ENCODE measurements around the gene SUB1.
"Not testable (repeated sequence)": the region's sequence is repeated elsewhere in the genome, so short reads cannot be mapped to it uniquely, and the experiment has no call there.

SUB1 gene

DNA sequence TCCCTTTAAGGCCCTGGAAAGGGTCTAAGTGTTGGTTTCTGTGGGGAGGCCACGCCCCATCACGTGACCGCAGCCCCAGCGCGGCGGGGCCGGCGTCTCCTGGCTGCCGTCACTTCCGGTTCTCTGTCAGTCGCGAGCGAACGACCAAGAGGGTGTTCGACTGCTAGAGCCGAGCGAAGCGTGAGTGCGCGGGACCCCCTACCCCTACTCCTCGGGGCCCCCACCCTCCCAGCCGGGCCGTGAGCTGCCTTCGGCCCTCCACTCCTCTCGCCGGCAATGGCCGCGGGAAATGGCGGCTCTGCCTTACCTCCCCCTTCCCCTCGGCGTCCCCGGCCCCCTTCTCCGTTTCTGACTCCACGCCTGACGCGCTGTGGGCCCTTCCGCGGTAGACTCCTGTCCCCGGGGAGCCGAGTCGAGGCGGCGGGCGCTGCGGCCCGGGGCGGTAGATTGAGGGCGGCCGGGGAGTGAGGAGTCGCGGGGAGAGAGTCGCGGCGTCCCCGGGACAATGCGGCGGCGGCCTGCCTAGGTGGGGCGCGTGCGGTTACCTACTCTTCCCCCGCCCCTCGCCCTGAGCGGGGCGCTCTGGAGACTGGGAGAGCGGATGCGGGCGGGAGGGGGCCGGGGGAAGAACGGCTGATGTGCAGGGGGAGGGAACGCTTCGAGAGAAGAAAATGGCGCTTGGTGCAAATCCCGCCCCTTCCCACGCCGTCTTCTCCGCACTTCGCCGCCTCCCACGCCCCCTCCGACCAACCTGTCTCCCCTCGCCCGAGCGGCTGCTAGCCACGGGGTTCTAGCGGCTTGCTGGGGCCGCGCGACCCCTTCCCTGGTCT is at the start of gene SUB1:
TSS of gene SUB1 (plus strand) at position 112 of the 830 bp plus-strand sequence. CDS start 2,956 bp downstream, outside the sequence.
- DNase-seq (ENCODE audit: low spot score), result peak; percentile 94

DNA sequence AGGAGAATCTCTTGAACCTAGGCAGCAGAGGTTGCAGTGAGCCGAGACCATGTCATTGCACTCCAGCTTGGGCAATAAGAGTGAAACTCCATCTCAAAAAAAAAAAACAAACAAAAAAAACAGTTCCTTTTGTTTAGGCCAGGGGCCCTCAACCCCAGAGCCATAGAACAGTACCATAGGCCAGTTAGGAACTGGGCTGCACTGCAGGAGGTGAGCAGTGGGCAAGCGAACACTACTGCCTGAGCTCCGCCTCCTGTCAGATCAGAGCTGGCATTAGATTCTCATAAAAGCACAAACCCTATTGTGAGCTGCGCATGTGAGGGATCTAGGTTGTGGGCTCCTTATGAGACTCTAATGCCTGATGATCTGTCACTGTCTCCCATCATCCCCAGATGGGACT is 49.1 kb upstream of the SUB1 start:
- DNase-seq (ENCODE audit: low spot score), result no peak

DNA sequence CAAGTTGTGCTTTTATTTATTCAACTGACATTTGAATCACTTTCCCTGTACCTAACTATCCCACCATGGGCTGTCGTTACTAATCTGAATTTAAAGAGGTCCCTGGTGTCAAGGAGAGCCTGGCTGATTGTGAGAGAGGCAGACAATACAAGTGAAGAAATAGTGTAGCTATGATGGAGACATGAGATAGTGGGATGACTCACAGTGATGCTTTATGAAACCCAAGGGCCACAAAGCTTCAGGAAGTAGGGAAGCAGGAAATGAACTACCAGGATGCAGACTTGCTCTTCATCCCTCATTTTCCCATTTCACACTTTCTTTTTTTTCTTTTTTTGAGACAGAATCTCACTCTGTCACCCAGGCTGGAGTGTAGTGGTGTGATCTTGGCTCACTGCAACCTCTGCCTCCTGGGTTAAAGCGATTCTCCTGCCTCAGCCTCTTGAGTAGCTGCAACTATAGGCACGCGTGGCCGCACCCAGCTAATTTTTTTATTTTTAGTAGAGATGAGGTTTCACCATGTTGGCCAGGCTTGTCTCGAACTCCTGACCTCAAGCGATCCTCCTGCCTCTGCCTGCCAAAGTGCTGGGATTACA is 47.8 kb upstream of the SUB1 start:
- not testable (repeated sequence) for DNase-seq (ENCODE audit: low spot score)

DNA sequence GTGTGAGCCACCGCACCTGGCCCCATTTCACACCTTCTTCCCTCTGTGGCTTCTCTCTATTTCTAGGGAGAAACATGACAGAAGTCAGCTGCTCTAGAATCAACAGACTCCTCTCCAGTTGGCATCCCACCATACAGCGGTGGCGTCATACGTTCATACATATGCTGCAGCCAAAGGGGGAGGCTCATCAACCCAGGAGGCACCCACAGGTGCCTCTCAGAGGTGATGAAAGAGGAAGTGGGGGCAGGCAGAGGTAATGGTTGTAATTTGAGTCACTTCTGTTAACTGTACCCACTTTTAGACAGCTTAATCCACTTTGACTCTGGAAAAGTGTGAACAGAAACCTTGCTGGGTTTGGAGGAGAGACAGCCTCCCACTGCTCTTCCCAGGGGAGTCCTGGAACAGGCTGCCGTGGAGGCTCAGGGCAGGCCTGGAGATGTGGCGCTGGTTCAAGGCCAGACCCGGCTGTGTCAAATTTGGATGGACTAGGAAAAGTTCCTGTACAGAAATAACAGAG is 47.3 kb upstream of the SUB1 start:
- no peak for DNase-seq (ENCODE audit: low spot score)

DNA sequence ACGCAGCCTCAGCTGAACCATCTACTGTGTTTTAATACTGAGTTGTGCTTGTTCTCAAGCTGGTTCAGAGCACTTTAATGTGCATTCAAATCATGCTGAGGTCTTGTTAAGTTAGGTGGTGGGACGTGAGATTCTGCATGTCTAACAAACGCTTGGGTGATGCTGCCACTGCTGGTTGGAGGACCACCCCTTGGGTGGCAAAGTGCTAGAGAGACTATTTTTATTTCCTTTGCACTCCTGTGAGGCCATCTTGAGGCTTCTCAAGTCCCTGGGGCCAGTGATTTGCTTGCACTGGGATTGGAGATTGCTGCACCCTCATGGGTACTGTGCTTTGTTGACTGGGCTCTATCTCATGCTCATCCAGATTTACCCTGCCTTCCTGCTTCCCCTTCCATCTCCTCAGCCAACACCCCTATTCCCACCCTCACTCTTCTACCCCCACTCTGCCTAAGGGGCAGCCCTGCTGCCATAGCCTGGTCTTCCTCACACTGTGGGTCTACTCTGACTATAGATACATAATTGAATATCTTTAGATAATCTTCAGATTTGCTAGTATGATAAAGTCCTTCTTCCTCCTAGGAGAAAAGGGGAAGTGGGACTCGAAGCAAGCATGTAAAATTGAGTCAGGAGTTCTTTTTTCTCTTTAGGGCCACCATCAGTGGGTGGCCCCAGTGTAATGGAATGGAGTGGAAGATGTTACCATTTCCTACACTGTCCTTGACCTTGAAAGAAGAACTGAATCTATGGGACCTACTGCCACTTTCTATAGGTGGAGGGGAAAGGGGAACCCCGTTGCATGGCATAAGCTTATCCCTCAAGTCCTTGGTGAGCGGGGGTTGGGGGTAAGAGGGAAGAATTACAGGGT is 45.1 kb upstream of the SUB1 start:
- DNase-seq (ENCODE audit: low spot score), result no peak

DNA sequence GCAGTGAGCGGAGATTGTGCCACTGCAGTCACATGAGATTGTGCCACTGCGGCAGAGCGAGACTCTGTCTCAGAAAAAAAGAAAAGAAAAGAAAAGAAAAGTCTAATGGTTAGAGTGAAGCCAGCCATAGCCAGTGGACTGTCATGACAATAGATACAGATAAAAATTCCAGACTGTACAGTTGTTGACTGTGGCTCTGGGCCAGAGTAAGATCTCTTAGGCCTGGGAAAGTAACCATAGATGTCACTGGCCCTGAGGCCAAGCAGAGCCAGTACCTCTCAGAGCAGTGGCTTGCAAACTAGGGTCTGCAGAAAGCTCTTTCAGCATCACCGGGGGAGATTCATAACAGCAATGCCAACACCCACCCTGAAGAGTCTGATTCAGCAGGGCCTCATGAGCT is 44.1 kb upstream of the SUB1 start:
- no peak for DNase-seq (ENCODE audit: low spot score)

DNA sequence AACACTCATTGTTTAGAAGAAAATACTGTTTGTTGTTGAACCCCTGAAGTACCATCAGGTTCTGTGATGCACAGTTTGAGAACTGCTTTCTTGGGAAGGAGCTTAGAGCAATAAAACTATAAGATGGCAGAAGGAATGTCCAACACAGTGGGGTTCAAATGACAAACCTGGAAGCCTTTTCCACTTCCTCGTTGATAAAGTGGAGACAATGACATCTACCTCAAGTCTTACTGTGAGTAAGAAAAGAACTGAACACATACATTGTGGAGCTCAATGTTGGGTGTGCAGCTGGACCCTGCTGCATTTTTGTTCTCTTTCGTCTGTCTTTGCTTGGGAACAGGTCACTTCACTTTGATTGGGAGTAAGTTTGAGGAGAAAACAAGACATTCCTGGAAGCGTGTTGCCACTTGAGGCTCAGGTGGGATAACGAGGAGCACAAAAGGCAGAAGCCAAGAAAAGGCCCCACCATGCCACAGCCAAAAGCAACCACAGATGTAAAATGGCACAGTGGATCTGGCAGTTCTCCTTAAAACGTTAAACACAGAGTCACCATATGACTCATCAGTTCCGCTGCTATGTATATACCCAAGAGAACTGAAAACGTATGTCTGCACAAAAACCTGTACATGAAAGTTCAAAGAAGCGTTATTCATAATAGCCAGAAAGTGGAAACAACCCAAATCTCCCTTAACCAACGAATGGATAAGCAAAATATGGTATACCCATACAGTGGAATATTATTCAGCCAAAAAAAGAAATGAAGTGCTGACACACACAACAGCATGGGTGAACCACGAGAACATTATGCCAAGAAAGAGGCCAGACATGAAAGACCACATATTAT is 42.9 kb upstream of the SUB1 start:
- DNase-seq (ENCODE audit: low spot score), result no peak

DNA sequence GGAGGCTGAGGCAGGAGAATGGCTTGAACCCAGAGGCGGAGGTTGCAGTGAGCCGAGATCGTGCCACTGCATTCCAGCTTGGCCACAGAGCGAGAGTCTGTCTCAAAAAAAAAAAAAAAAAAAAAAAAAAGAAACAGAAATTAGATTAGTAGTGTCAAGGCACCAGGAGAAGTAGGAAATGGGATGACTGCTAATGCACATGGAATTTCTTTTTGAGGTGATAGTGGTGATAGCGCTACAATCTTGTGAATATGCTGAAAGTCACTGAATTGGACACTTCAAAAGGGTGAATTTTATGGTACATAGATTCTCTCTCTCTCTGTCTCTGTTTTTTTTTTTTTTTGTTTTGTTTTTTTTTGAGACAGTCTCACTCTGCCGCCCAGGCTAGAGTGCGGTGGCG is 42.1 kb upstream of the SUB1 start:
- no peak for DNase-seq (ENCODE audit: low spot score)

DNA sequence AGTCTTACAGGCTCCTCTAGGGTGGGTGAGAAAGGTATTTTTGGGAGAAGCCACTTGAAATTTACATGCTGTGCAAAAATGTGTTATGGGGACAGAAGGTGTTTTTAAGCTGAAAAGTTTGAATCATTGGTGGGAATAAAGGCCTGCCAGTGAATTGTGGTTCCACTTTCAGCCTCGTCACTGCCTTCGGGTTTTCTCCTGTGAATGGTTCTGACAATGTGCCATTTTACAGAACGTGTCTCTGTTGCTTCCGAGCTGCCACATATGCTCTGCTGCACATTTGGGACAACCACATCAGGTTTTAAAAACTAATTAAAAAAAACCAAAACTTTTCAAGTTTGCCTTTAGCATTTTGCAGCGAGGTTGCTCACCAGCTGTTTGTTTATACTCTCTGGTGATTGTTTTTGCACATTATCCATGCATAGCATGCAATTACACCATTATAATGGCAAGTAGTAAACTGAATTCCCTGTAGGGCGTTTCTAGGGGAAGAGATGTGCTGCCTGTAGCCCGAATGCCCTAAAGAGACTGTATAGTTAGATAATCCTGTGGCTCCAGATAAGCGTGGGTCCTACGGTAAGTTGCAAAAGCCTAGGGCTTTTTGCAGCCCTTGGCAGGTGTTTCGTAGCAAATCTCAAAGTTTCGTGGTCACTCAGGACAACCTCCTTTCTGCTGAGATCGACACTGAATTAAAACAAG is 40.1 kb upstream of the SUB1 start:
- no peak for DNase-seq (ENCODE audit: low spot score)

DNA sequence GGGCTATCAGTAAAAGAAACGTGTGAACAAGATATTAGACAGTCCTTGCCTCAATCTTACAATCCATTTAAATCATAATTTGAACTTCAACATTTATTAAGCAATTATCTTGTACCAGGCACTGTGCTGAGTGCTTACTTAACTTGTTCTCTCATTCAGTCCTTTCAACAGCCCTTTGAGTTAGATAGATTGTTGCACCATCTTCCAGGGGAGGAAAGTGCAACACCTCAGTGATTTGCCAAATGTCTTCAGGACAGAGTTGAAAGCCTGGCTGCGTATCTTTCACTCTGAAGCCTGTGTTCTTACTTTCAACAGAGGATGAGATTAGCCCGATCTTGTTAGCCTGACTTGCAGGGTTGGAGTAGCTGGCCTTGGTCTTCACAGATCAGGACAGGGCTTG is 34.2 kb upstream of the SUB1 start:
- DNase-seq (ENCODE audit: low spot score), result no peak

DNA sequence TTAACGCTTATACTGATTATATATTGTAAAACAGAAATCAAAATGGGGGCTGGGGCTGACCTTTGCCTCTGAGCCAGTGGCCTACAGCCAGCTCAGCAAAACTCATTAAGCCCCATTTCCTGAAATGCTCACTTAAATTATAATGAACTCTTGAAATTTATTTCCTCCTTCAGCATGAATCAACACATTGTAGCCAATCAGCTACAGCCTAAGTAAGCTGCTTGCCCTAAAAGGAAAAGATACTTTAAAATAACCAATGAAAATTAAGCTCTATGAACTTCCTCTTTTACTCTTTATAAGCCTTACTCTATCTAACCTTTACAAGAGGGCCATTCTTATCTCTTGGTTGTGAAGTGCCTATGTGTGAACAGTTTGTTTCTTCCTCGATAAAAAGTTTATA is 33.5 kb upstream of the SUB1 start:
- no peak for DNase-seq (ENCODE audit: low spot score)

DNA sequence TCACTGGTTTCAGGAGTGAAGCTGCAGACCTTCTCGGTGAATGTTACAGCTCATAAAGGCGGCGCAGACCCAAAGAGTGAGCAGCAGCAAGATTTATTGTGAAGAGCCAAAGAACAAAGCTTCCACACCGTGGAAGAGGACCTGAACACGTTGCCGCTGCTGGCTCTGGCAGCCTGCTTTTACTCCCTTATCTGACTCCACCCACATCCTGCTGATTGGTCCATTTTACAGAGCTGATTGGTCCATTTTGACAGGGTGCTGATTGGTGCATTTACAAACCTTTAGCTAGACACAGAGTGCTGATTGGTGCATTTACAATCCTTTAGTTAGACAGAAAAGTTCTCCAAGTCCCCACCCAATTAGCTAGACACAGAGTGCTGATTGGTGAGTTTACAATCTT is 32.9 kb upstream of the SUB1 start:
- not testable (repeated sequence) for DNase-seq (ENCODE audit: low spot score)

DNA sequence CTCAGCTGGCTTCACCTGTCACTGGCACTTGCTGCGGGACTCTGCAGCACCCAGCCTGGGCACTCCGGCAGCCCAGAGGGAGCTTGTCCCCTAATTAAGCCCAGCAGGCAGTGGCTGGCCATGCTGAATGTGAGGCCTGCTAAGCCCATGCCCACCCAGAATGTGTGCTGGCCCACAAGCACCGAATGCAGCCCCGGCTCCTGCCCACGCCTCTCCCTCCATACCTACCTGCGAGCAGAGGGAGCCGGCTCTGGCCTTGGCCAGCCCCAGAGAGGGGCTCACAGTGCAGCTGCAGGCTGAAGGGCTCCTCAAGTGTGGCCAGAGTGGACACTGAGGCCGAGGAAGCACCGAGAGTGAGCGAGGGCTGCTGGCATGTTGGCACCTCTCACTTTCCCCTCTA is 32.4 kb upstream of the SUB1 start:
- no peak for DNase-seq (ENCODE audit: low spot score)

DNA sequence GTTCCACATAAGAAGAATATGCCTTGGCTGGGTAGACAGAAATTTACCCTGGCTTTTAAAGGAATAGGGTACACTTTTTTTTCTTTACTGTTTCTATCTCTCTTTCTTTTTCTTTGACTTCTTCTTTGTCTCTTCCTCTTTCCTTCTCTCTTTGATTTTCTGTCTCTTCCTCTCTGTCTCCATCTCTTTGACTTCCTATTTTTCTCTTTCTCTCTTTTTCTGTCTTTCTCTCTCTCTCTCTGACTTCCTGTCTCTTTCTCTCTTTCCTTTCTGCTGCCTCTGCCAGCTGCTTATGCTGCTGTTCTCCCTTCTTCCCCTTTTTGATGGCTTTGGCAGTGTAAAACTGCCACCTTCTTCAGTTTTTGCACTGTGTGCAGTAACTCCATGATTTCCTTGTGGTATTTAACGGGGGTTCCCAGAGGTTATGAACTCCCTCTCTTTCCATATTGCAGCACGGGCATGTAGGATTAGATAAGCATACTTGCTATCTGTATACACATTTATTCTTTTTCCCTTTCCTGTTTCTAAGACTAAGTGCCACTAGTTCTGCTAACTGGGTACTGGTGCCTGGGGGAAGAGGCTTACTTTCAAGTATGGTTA is 31.1 kb upstream of the SUB1 start:
- not testable (repeated sequence) for DNase-seq (ENCODE audit: low spot score)

DNA sequence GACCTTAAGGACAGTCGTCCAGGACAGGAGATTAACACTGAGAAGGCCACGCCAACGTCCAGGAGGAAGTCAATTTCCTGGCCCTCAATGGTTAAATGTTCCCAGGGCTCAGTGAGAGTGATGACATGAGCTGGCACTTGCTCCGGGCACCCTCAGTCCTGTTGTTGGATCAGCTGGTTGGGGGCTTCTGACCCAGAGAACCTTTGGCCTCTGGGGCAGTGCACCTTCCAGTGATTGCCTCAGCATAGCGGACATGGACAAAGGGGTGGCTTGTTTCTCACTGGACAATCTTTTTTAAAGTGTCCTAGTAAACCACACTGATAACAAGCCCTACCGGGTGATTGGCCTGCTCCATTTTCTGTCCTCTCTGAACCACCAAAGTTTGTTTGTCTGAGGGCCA is 28.8 kb upstream of the SUB1 start:
- DNase-seq (ENCODE audit: low spot score), result not testable (repeated sequence)

DNA sequence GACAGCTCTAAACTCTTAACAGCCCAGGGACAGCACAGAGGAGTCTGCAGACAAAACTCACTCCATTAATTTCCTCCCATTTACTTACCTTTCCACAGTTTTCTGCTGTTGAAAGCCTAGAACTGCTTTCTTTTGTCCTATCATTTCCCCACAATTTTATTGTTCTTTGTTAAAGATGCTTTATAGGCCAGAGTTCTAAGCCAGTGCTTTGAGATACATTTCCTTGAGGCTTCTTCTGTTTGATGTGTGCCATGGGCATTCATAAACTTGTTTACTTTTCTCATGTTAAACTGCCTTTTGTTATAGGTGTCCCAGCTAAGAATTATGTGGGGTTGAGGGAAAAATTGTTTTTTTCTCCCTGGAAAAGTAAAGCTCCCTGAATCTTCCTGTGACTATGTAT is 25.9 kb upstream of the SUB1 start:
- no peak for DNase-seq (ENCODE audit: low spot score)

DNA sequence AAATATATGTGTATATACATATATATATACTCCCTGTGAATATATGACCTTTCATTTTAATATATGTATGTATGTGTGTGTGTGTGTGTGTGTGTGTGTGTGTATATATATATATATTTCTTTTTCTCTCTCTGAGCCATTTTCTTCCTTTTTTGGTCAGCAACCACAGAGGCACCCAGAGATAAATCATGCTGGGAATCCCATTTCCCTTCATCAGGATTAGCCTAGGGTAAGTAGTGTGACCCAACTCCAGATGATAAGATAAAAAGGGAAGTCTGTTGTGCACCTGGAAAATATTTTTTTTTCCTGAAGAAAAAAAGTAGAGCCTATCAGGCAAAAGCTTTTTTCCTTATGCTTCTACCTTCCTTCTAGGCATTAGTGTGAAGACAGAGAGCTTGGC is 25.4 kb upstream of the SUB1 start:
- no peak for DNase-seq (ENCODE audit: low spot score)

DNA sequence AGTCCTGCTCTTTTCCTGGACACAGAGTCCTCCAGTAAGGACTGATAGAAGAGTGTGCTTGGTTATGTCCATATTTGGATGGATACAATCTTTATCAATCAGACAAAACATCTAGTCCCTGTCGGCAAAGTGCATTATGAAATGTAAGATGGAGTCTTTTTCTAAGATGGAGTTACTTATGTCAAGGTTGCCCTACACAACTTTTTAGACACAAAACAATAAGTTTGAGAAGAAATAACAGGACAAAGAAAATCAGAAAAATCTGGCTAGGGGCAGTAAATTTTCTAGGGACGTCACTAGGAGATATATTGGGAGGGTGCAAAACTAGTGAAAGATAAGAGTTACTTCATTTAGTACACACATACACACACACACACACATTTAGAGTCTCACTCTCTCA is 23.3 kb upstream of the SUB1 start:
- DNase-seq (ENCODE audit: low spot score), result no peak

DNA sequence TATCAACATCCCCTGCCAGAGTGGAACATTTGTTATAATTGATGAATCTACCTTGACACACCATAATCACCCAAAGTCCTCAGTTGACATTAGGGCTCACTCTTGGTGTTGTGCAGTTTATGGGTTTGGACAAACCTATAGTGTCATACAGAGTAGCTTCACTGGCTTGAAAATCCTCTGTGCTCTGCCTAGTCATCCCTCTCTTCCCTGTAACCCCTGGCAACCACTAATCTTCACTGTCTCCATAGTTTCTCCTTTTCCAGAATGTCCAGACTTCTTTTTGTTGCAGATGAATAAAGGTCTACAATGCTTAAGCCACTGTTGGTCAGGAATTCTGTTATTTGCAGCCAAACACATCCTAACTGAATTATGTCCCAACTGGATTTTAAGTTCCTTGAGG is 22.5 kb upstream of the SUB1 start:
- no peak for DNase-seq (ENCODE audit: low spot score)

DNA sequence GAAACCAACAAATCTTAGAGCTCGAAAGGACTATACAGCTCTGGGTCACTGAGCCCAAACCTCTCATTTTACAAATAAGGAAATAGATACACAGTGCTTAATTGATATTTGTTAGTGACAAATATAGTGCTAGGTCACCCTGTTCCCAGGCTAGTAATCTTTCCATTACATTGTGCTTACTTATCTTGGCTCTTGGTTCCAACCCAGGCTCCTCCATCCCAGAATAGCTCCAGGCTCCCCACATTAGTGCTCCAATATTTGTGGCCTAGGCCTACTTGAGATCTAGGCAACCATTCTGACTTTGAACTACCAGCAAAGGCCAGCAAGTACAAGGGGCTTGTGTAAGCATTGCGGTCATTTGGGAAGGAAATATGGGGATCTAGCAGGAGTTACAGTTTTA is 21.7 kb upstream of the SUB1 start:
- DNase-seq (ENCODE audit: low spot score), result no peak

DNA sequence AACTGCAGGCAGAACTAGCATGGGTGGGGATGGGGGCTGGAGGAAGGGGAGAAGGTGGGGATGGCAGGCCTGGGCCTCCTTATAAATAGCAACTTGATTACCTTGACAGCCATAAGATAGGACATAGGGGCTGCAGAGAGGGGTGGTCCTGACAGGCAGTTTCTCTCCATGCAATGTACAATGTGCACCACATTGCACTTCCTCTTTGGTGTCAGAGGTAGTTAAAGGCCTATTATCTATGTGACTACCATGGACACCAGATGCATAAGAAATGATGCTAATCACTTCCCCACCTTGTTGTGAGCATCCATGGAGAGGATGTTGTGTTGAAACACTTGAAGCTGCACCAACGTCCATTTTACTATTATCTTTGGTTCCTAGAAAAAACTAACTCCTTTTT is 20.2 kb upstream of the SUB1 start:
- DNase-seq (ENCODE audit: low spot score), result no peak
